ENCODE data around the gene PIAS1.
"Not testable (repeated sequence)": the region's sequence is repeated elsewhere in the genome, so short reads cannot be mapped to it uniquely, and the experiment has no call there.

Gene PIAS1

DNA sequence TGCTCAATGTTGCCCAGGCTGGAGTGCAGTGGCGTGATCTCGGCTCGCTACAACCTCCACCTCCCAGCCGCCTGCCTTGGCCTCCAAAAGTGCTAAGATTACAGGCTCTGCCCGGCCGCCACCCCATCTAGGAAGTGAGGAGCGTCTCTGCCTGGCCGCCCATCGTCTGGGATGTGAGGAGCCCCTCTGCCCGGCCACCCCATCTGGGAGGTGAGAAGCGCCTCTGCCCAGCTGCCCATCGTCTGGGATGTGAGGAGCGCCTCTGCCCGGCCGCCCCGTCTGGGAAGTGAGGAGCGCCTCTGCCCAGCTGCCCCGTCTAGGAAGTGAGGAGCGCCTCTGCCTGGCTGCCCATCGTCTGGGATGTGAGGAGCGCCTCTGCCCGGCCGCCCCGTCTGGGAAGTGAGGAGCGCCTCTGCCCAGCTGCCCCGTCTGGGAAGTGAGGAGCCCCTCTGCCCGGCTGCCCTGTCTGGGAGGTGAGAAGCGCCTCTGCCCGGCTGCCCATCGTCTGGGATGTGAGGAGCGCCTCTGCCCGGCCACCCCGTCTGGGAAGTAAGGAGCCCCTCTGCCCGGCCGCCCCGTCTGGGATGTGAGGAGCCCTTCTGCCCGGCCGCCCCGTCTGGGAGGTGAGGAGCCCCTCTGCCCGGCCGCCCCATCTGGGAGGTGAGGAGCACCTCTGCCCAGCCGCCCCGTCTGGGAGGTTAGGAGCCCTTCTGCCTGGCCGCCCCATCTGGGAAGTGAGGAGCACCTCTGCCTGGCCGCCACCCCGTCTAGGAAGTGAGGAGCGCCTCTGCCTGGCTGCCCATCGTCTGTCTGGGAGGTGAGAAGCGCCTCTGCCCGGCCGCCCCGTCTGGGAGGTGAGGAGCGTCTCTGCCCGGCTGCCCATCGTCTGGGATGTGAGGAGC lies 167.7 kb downstream of the PIAS1 start:
- not testable (repeated sequence) for DNase-seq

- not testable (repeated sequence) for DNase-seq
These were observed 168.3 kb downstream of the PIAS1 start for GRCh38 chr15:68222432-68222743.

GRCh38 chr15:68223171-68223570 lies 169.1 kb downstream of the PIAS1 start:
- no peak for DNase-seq

DNA sequence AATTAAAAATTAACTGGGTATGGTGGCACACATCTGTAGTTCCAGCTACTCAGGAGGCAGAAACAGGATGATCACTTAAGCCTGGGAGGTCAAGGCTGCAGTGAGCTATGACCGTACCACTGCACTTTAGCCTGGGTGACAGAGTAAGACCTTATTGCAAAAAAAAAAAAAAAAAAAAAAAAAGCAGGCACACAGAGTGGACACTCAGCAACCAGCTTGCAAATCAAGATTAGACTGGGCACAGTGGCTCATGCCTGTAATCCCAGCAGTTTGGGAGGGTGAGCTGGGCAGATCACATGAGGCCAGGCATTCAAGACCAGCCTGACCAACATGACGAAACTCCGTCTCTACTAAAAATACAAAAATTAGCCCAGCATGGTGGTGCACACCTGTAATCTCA lies 170.0 kb downstream of the PIAS1 start:
- no peak for DNase-seq

DNA sequence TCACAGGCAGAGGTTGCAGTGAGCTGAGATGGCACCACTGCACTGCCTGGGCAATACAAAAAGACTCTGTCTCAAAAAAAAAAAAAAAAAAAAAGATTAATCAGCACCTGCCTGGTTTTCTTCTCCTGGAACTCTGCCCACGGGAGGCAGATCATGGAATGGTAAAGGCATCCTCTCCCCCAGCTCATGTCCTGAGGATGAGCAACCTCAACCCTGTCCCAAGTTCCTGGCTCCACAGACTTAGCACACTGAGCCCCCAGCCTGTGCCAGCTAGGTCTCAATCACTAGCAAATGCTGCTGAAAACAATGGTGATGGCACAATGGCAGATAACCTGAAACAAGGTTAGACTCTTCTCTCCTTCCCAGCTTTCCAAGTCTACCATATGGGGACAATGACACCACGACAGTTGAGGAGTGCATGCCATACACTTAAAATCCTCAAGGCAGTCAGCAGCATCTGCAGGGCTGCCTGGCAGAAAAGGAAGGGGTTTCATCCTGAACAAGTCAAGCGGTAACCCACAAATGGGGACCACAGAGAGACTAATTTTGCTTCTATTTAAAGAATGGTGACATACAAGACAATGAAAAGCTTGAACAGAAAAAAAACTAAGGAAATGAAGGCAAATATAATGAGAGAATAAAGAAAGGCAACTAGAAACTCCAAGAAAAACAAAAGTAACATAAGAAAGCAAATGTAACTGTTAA lies 170.6 kb downstream of the PIAS1 start:
- DNase-seq, result peak; percentile 93

GRCh38 chr15:68225442-68225841 lies 171.3 kb downstream of the PIAS1 start:
- DNase-seq, result not testable (repeated sequence)

GRCh38 chr15:68227643-68228142 lies 173.6 kb downstream of the PIAS1 start:
- DNase-seq, result no peak

DNA sequence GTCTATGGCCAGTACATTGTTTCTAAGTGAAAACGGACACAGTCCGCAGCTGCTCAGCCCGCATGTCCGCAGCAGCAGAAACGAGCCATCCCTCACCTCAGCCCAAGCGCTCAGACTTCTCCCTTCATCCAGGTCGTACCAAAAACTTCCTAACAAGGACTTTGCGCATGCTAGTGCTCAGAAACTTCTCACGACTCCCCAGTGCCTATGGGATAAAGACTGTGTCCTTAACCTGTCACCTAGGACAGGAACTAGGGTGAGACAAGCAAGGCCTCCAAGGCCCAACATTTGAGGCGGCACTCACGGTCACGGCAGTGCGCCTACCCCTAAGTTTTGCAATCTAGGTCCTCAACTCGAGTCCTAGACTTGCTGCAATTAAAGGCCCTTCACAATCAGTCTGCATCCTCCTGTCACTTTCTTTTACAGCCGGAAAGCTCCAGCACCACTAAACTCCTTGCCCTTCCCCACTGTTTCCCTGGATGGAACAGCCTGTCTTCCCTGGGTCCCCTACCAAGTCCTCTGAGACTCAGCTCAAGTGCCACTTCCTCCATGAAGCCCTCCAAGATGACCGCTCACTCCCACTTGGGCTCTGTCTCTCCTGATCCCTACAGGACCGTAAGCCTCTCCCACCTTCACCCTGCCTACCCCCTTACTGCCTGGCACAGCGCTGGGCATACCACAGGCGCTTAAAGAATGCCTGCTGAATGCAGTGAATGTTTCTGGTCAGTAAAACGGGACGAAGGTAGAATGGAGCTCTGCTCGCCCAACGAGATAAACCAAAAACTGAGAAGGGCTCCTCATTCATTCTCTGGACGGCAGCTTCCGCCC lies 174.2 kb downstream of the PIAS1 start:
- peak in 1 of 2 experiments; percentile 19 for DNase-seq

- DNase-seq, result no peak
These were observed 174.9 kb downstream of the PIAS1 start for GRCh38 chr15:68228971-68229385.

- peak; percentile 71 to 78 for DNase-seq
These were observed 175.5 kb downstream of the PIAS1 start, which contains the start of gene CLN6 for GRCh38 chr15:68229386-68230156. CLN6 (minus strand) TSS chr15:68229728; CDS start chr15:68229584, 144 bp downstream.

GRCh38 chr15:68230157-68231100 lies 176.3 kb downstream of the PIAS1 start:
- peak in 1 of 2 experiments; percentile 81 for DNase-seq

GRCh38 chr15:68231102-68231818 lies 177.1 kb downstream of the PIAS1 start:
- DNase-seq, result no peak

DNA sequence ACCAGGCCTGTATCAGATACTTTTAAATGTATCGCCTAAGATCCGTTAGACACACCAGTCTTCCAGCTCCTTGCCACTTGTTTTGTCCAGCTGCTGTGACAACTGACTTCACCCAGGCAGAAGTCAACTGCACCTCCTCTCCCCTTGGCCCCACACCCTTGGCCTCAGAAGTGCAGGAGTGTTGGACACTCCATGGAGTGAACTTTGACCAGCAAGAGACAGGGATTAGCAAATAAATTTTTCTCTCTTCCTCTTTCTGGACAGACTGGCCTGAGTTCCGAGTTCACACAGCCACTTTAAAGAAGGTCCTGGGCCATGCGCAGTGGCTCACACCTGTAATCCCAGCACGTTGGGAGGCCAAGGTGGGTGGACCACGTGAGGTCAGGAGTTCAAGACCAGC lies 178.3 kb downstream of the PIAS1 start:
- no peak for DNase-seq

DNA sequence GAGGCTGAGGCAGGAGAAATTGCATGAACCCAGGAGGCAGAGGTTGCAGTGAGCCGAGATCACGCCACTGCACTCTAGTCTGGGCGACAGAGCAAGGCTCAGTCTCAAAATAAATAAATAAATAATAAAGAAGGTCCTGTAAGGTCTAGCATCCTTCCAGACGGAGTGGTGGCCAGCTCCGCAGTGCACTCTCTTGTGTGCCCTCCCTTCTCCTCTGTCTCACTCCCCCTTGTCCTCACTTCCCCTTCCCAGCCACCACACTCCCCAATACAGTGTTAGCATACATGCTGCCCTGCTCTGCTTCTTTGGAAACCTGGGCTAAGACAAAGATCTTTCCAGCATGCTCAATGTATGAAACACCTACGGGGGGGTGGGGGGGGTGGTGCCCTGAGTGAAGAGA lies 178.8 kb downstream of the PIAS1 start:
- DNase-seq, result peak; percentile 64 to 77

DNA sequence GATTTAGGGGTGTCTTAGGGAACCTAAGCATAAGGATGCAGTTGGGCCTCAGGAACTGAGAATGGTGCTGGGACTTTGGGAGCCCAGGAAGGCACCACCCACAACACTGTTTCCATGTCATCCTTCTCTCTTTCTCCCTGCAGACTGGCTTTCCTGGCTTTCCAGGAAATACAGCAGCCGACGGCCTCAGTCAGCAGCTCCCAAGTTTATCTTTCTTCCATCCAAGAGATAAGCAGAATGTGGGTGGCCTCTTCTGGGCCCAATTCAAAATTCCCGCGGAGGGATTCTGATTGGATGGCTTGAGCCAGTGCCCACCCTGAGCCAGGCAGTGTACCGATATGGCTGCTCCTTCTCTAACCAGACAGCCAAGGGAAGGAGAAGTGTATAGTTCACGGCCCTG lies 179.9 kb downstream of the PIAS1 start:
- no peak for DNase-seq

DNA sequence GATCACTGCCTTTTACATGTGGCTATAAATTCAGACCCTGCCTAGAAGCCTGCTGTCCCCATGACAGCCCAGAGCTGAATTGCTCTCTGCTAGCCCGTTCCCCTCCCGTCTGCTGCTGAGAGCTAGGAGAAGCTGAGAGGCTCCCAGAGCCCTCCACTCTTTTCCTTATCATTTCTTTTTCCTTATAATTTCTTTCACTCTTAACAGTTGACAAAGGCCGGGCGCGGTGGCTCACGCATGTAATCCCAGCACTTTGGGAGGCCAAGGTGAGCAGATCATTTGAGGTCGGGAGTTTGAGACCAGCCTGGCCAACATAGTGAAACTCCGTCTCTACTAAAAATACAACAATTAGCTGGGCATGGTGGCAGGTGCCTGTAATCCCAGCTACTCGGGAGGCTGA lies 180.4 kb downstream of the PIAS1 start:
- DNase-seq, result not testable (repeated sequence)

GRCh38 chr15:68235022-68235421 lies 180.9 kb downstream of the PIAS1 start:
- DNase-seq, result no peak

DNA sequence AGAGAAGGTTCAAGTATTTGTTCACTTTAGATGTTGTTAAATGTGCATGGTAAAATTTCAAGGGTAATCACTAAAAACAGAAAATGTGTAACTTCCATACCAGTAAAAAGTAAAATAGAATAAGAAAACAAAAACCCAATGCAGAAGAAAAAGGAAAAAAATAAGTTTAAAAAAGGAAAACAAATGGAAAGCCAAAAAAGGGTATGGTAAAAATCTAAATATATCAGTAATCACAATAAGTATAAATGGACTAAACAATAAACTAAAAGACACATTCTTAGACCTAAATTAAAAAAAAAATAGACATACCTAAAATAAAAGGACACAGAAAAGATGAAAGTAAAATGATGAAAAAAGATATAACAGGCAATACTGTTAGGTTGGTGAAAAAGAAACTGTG lies 184.9 kb downstream of the PIAS1 start:
- DNase-seq, result no peak

GRCh38 chr15:68241088-68241935 lies 187.2 kb downstream of the PIAS1 start:
- DNase-seq, result no peak

Measured in Kasumi-1 (cell line).